MM.1S (cell line): ENCODE data around the gene SPOCK3.
"Not testable (repeated sequence)": the region's sequence is repeated elsewhere in the genome, so short reads cannot be mapped to it uniquely, and the experiment has no call there.

Source experiments
- DNase-seq: peaks from one replicate; pipeline ENCODE4 v3.0.0-alpha.2; 2015
- H2AFZ ChIP-seq: fragments of 300-600 bp; sonication (generic); 2 replicates; pipeline ENCODE4 v1.6.0; 2016; ENCODE audit warnings: antibody characterized with exemption, low read length
- H3F3A ChIP-seq: fragments of 300-600 bp; sonication (generic); 2 replicates; pipeline ENCODE4 v1.6.1; 2016; ENCODE audit warnings: mild to moderate bottlenecking, antibody characterized with exemption, low read length, moderate library complexity, mixed read lengths; ENCODE audit not compliant: insufficient read depth
- H3K27ac ChIP-seq: fragments of 300-600 bp; sonication (generic); 2 replicates; pipeline ENCODE4 v1.5.1; 2016; ENCODE audit warnings: mild to moderate bottlenecking, low read length
- H3K27me3 ChIP-seq: fragments of 300-600 bp; sonication (generic); replicated peaks from 2 replicates; pipeline ENCODE4 v1.6.0; 2016; ENCODE audit warnings: low read length; ENCODE audit not compliant: insufficient read depth
- H3K36me3 ChIP-seq: fragments of 300-600 bp; sonication (generic); replicated peaks from 2 replicates; pipeline ENCODE4 v1.6.1; 2016; ENCODE audit warnings: mild to moderate bottlenecking, low read length, mixed read lengths; ENCODE audit not compliant: insufficient read depth
- H3K4me1 ChIP-seq: fragments of 300-600 bp; sonication (generic); 2 replicates; pipeline ENCODE4 v1.6.1; 2016; ENCODE audit warnings: low read length, mixed read lengths
- H3K4me2 ChIP-seq: fragments of 300-600 bp; sonication (generic); 2 replicates; pipeline ENCODE4 v1.6.0; 2016; ENCODE audit warnings: low read depth, low read length
- H3K4me3 ChIP-seq: fragments of 300-600 bp; sonication (generic); 2 replicates; pipeline ENCODE4 v1.5.1; 2016; ENCODE audit warnings: low read length, mixed read lengths
- H3K79me2 ChIP-seq: fragments of 300-600 bp; sonication (generic); 2 replicates; pipeline ENCODE4 v1.6.1; 2016; ENCODE audit warnings: mixed run types, low read length, mixed read lengths
- H3K9ac ChIP-seq: fragments of 300-600 bp; sonication (generic); 2 replicates; pipeline ENCODE4 v1.6.1; 2016; ENCODE audit warnings: low read length, mixed read lengths
- H3K9me2 ChIP-seq: fragments of 300-600 bp; sonication (generic); replicated peaks from 2 replicates; pipeline ENCODE4 v1.6.1; 2016; ENCODE audit warnings: mild to moderate bottlenecking, low read length, mixed read lengths; ENCODE audit not compliant: insufficient read depth
- H3K9me3 ChIP-seq: fragments of 300-600 bp; sonication (generic); replicated peaks from 2 replicates; pipeline ENCODE4 v1.6.1; 2016; ENCODE audit warnings: mild to moderate bottlenecking, low read length, mixed read lengths; ENCODE audit not compliant: insufficient read depth
- H4K20me1 ChIP-seq: fragments of 300-600 bp; sonication (generic); 2 replicates; pipeline ENCODE4 v1.6.1; 2016; ENCODE audit warnings: mild to moderate bottlenecking, low read length, moderate library complexity, mixed read lengths; ENCODE audit not compliant: insufficient read depth
- EZH2 ChIP-seq: fragments of 300-600 bp; sonication (generic); optimal IDR thresholded peaks from 2 replicates; pipeline ENCODE3; 2017; ENCODE audit warnings: low read depth, mild to moderate bottlenecking, antibody characterized with exemption, low read length, mixed read lengths
- EZH2phosphoT487 ChIP-seq: fragments of 300-600 bp; sonication (generic); IDR thresholded peaks from 2 replicates; pipeline ENCODE4 v1.6.1; 2018; ENCODE audit warnings: antibody characterized with exemption, low read length
- TF ChIP-seq, protein P1 (sequence below): fragments of 300-600 bp; sonication (generic); IDR thresholded peaks from 2 replicates; pipeline ENCODE4 v1.5.1; 2016; ENCODE audit warnings: antibody characterized with exemption, low read length, mixed read lengths

The SPOCK3 gene

GRCh38 chr4:166726832-166727231 is 507.5 kb downstream of the SPOCK3 start:
- H3K79me2 ChIP-seq, result no peaks in the 10 kb centered on the region
- H3K9ac ChIP-seq, result no peak overlapping the region
- no peaks in the 10 kb centered on the region for H3K9me3 ChIP-seq
- H3K27ac ChIP-seq, result no peak overlapping the region
- no peaks in the 10 kb centered on the region for H3K27me3 ChIP-seq
- H2AFZ ChIP-seq, result no peak overlapping the region
- no peaks in the 10 kb centered on the region for H4K20me1 ChIP-seq
- no peaks in the 10 kb centered on the region for H3K36me3 ChIP-seq
- no peaks in the 10 kb centered on the region for H3K9me2 ChIP-seq
- no peak overlapping the region for H3K4me2 ChIP-seq
- no peak for DNase-seq
- TF ChIP-seq EZH2phosphoT487, result no peak
- TF ChIP-seq, protein P1, sequence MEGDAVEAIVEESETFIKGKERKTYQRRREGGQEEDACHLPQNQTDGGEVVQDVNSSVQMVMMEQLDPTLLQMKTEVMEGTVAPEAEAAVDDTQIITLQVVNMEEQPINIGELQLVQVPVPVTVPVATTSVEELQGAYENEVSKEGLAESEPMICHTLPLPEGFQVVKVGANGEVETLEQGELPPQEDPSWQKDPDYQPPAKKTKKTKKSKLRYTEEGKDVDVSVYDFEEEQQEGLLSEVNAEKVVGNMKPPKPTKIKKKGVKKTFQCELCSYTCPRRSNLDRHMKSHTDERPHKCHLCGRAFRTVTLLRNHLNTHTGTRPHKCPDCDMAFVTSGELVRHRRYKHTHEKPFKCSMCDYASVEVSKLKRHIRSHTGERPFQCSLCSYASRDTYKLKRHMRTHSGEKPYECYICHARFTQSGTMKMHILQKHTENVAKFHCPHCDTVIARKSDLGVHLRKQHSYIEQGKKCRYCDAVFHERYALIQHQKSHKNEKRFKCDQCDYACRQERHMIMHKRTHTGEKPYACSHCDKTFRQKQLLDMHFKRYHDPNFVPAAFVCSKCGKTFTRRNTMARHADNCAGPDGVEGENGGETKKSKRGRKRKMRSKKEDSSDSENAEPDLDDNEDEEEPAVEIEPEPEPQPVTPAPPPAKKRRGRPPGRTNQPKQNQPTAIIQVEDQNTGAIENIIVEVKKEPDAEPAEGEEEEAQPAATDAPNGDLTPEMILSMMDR, result no peak
- no peak for TF ChIP-seq EZH2
- H3K4me3 ChIP-seq, result no peak overlapping the region
- H3K4me1 ChIP-seq, result no peaks in the 10 kb centered on the region
- no peaks in the 10 kb centered on the region for H3F3A ChIP-seq

DNA sequence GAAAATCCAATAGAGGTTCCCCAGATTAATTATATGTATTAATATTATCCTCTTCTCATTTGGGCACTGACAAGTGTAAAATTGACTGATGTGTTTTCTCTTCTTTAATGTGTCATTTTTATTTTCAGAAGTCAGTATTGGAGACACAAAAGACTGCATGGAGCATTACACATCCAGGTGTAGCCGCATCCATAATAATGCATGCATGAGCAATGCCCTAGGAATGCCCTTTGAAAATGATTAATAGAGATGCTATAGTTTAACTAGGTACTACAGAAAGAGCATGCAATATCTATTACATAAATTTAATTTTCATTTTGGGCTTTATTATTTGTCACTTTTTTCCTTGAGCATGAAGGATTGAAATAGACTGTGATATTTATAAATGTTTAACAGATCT is 509.9 kb downstream of the SPOCK3 start:
- Histone ChIP-seq H3F3A (no peaks in the 10 kb centered on the region), H3K4me3 (no peak overlapping the region), H3K9ac (no peak overlapping the region), H3K4me1 (no peaks in the 10 kb centered on the region), H4K20me1 (no peaks in the 10 kb centered on the region), H2AFZ (no peak overlapping the region), H3K4me2 (no peak overlapping the region), H3K27ac (no peak overlapping the region), H3K36me3 (no peaks in the 10 kb centered on the region), H3K9me2 (no peaks in the 10 kb centered on the region), H3K79me2 (no peaks in the 10 kb centered on the region), H3K9me3 (no peaks in the 10 kb centered on the region), H3K27me3 (no peaks in the 10 kb centered on the region)
- DNase-seq, result no peak
- TF ChIP-seq EZH2, result no peak

DNA sequence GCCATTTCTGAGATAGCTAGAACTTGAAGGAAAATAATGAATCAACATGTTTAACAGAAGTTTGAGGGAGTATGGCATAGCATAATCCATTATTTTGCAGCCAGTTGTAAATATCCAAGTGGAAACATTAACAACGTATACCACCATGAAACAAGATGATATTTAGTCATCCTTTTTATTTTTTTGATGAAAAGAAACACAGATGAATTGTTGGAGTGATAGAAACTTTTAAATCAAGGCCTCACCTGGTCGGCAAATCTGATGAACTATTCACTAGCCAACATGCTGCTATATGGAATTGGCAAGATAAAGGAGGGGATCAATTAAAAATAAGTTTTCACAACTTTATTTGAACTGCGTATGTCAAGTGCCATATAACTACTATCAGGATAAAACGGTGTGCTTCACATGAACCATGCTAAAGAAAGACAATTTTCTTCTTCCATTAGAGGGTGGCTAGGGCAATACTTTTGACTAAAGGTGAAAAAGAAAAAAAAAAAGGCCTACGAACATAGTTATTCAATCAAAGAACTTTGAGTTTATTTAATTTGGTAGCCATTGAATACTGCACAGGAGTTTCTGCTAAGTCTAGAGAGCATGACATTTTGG is 510.7 kb downstream of the SPOCK3 start:
- no peaks in the 10 kb centered on the region for H3K36me3 ChIP-seq
- no peaks in the 10 kb centered on the region for H3K4me1 ChIP-seq
- no peaks in the 10 kb centered on the region for H3K27me3 ChIP-seq
- H2AFZ ChIP-seq, result no peak overlapping the region
- no peak overlapping the region for H3K4me3 ChIP-seq
- TF ChIP-seq, protein P1, result no peak
- TF ChIP-seq EZH2phosphoT487 (no peak), EZH2 (no peak)
- H3K79me2 ChIP-seq, result no peaks in the 10 kb centered on the region
- H3K27ac ChIP-seq, result no peak overlapping the region
- H3K9ac ChIP-seq, result no peak overlapping the region
- DNase-seq, result no peak
- H3K4me2 ChIP-seq, result no peak overlapping the region
- no peaks in the 10 kb centered on the region for H3F3A ChIP-seq
- no peaks in the 10 kb centered on the region for H3K9me2 ChIP-seq
- no peaks in the 10 kb centered on the region for H4K20me1 ChIP-seq
- H3K9me3 ChIP-seq, result no peaks in the 10 kb centered on the region

DNA sequence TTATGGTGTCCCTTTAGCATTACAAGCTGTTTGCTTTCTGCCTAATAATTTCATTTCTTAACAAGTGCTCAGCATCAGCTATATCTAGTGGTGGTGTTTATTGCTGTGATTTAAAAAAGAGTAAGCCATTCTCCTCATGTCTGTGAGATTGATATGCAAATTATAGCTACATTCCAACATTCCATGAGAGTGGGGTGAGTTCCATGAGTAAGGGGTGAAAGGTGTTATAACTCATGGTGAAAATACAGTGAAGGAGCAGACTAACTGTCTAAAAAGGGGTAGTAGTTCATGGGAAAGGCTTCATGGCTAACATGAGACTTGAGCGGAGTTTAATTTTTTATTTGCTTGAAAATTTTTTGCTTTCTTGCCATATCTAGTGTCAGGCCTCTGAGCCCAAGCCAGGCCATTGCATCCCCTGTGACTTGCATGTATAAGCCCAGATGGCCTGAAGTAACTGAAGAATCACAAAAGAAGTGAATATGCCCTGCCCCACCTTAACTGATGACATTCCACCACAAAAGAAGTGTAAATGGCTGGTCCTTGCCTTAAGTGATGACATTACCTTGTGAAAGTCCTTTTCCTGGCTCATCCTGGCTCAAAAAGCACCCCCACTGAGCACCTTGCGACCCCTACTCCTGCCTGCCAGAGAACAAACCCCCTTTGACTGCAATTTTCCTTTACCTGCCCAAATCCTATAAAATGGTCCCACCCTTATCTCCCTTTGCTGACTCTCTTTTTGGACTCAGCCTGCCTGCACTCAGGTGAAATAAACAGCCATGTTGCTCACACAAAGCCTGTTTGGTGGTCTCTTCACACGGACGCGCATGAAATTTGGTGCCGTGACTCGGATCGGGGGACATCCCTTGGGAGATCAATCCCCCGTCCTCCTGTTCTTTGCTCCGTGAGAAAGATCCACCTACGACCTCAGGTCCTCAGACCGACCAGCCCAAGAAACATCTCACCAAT is 518.3 kb downstream of the SPOCK3 start:
- H3K4me2 ChIP-seq, H3K9me3 ChIP-seq, H3K9ac ChIP-seq, H4K20me1 ChIP-seq, DNase-seq, H3F3A ChIP-seq, H3K27me3 ChIP-seq, H3K36me3 ChIP-seq, H3K27ac ChIP-seq, H2AFZ ChIP-seq, H3K4me3 ChIP-seq, H3K4me1 ChIP-seq, H3K9me2 ChIP-seq, H3K79me2 ChIP-seq: not testable (repeated sequence)
